Erythroblast (primary cell): Measurements from ENCODE around the gene SPHKAP.

Experiments
- DNase-seq, 2 experiments: peaks; one replicate each; lab custom pipeline; 2025; lab: John Stamatoyannopoulos, UW
- GATA1 ChIP-seq: IDR thresholded peaks from 2 replicates; pipeline ENCODE4 v1.6.1; 2011; ENCODE audit warnings: low read depth, mild to moderate bottlenecking, control low read depth, low read length, moderate library complexity
- POLR2A ChIP-seq: IDR thresholded peaks from 2 replicates; pipeline ENCODE4 v1.6.1; 2011; ENCODE audit warnings: mild to moderate bottlenecking, low read length

SPHKAP gene

DNA sequence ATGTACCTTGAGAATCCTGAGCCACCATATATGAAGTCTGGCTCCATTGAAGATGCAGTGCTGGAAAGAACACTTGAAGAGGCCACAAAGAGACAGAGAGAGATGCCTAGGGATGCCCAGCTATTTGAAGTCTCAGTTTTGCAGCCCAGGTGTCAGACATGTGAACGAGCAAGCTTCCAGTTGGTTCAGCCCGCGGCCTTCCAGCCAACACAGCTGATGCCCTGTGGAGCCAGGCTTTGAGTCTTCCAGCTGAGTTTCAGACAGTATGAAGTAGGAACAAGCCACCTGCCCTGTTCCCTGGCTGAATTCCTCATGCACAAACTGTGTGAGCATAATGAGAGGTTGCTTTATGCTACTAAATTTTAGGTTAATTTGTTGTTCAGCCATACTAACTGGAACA is 108.8 kb downstream of the SPHKAP start:
- TF ChIP-seq POLR2A (no peak), GATA1 (no peak)

GRCh38 chr2:228067309-228067708 is 114.2 kb downstream of the SPHKAP start:
- no peak for DNase-seq
- no peak for TF ChIP-seq GATA1
- TF ChIP-seq POLR2A, result no peak

More for the DNA sequence above, 108.8 kb downstream of the SPHKAP start:
- no peak for DNase-seq

DNA sequence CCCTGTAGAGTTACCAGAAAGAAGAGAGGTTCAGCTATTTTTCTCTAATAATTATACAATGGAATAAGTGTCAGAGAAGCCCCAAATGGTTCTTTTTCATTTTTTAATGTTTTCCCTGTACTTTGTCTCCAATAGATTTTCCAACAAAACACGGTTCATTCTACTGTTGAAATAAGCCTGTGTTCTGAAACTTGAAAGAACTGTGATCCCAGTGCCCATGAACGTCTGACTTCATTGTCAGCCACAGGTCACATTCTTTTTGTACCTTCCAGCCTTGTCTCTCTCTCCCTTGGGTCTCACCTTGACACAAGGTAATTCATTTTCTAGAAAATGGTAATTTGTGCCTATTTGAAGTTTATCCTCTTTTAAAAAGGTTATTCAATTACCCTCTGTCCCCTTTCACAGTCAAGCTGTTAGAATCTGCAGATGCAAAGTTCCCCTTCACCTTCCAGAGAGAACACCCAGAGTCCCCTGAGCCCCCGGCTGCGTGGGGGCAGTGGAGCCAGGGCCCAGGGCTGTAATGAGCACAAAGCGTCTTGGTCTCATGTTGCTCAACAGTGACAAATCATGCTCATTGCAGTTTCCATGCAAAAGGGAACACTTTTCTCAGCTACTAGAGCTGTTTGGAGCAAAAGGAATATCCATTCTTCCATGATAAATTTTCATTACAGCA is 115.2 kb downstream of the SPHKAP start:
- no peak for DNase-seq
- TF ChIP-seq POLR2A (no peak), GATA1 (no peak)

DNA sequence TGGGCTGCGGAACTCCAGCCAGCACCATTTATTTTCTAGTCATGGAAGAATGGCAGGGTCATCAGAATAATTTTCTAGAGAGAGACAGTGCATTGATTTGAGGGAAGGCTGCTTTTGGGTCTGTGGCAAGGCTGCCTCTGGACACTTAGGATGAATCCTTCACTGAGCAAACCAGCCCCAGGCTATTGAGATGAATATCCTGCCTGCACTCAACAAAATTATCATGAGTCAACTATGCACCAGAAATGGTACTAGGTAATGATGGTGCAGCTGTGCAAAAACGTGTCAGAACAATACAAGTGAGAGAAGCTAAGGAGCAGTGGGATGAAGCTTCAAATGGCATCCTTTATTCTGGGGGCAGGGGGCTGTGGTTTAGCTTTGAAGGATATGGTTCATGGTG is 115.8 kb downstream of the SPHKAP start:
- TF ChIP-seq GATA1 (no peak), POLR2A (no peak)

GRCh38 chr2:228064796-228065315 is 116.6 kb downstream of the SPHKAP start:
- no peak for TF ChIP-seq GATA1
- no peak for DNase-seq

More for the DNA sequence above, 115.8 kb downstream of the SPHKAP start:
- DNase-seq, result no peak

DNA sequence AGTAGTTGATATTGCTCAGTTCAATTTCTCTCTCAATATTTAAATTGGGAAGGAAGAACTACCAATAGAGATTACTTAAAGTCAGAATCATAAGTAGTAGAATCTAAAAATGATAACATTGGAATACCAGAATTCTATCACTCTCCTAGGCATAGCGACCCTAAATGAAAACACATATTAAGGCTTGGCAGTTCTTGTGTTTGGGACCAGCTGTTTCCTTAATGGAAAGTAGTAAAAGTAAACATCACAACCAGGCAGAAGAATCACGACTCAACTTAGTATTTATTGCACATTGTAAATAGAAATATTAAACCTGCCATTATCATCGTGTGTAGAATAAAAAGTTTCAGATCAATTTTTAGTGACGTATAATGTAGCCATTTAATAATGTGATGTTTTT is 117.5 kb downstream of the SPHKAP start:
- DNase-seq, result no peak
- TF ChIP-seq POLR2A, result no peak
- TF ChIP-seq GATA1, result no peak

GRCh38 chr2:228063558-228063957 is 117.9 kb downstream of the SPHKAP start:
- no peak for DNase-seq
- no peak for TF ChIP-seq GATA1
- no peak for TF ChIP-seq POLR2A

GRCh38 chr2:228059735-228060134 is 121.8 kb downstream of the SPHKAP start:
- no peak for DNase-seq
- TF ChIP-seq POLR2A, result no peak
- TF ChIP-seq GATA1, result no peak

- DNase-seq, result no peak
- TF ChIP-seq POLR2A (no peak), GATA1 (no peak)
These were observed 125.0 kb downstream of the SPHKAP start for GRCh38 chr2:228056293-228057097.

DNA sequence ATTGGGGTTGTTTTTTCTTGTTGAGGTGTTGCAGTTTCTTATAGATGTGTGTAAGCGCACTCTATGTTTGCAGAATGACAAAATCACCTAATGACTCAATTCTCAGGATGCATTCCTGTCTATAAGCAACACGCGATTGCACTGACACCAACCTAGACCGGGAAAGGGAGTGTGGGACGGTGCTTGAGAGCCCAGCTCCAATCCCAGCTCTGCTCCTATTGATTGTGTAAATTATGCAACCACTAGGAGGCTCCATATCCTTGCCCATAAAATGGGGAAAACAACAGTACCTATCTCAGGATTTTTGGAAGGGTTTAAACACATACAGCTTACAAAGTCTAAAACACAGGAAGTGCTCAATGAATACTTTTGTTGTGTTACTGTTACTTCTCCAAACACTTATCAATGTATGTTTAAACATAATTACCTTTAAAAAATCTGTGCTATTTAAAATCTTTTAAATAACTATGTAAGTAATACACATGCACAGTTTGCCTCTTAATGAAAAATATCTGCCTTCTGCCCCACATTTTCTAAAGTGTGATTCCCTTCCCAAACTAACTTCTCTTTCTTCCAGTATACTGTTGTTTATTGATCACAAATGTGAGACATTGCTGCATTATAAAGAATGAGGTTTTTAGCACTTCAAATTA is 132.5 kb downstream of the SPHKAP start:
- TF ChIP-seq GATA1 (no peak), POLR2A (no peak)
- DNase-seq, result peak; percentile 4 to 13

- TF ChIP-seq GATA1, result no peak
- no peak for TF ChIP-seq POLR2A
- DNase-seq, result no peak
These were observed 140.5 kb downstream of the SPHKAP start for GRCh38 chr2:228040995-228041394.

GRCh38 chr2:228039752-228040534 is 141.5 kb downstream of the SPHKAP start:
- peak in 1 of 2 experiments; percentile 17 for DNase-seq
- no peak for TF ChIP-seq POLR2A
- TF ChIP-seq GATA1, result no peak

GRCh38 chr2:228038967-228039366 is 142.5 kb downstream of the SPHKAP start:
- TF ChIP-seq POLR2A (no peak), GATA1 (no peak)
- no peak for DNase-seq

DNA sequence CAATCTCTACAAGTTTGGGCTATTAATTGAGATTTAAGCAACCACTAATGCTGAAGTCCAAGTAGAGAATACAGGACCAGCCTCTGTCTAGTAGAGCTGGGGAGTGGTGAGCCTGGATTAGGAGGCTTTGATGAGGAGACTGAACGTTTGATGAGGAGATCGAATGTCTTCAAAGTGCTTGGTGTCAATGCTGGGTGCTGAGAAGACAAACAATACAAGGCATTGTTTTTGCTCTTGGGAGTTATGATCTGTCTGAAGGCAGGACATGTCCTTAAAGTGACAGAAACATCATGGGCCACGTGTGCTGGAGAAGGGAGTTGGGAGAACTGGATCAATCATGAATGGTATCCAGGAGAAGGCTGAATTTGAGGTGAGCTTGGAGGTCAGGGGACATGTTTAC is 143.6 kb downstream of the SPHKAP start:
- TF ChIP-seq POLR2A, result no peak
- no peak for TF ChIP-seq GATA1
- no peak for DNase-seq
